ENCODE results near the gene RHEBL1. TPM values are rescaled to one million over a fixed set of nuclear protein-coding genes. Genes with fewer than 3 reads are reported as not detected.

Gene RHEBL1
- total and polyA plus RNA-seq, 2 of the 8 experiments (the other 6 are each of a cell fraction or from before 2014, with no cell fraction given), result 7.5 to 9.4 TPM

- peak in 1 of 2 experiments; percentile 86; a peak in 2 of 4 replicates for TF ChIP-seq SIN3A (conservative IDR thresholded peaks at IDR 0.05 in 1 of 2, IDR thresholded peaks at IDR 0.05 in 1 of 2; ENCODE audit: low read depth in 1 of 2, low read length in 2 of 2)
- no peak for TF ChIP-seq ATF3 (IDR thresholded peaks at IDR 0.05; ENCODE audit: insufficient read depth, low read depth, low read length)
- peak; percentile 90 to 96 for TF ChIP-seq POLR2A (IDR thresholded peaks at IDR 0.05; ENCODE audit: control extremely low read depth in 1 of 2, low read depth in 2 of 2, low read length in 2 of 2)
- TF ChIP-seq CHD1 (IDR thresholded peaks at IDR 0.05; ENCODE audit: low read depth, low read length), result peak; percentile 58; the same call in 1 of the 2 replicates
- TF ChIP-seq SUZ12 (IDR thresholded peaks at IDR 0.05; ENCODE audit: low read length), result no peak
- 0 out of 2 replicates have a peak, but pooled peaks have one; percentile 28 for TF ChIP-seq JUN (IDR thresholded peaks at IDR 0.05; ENCODE audit: low read depth, low read length)
- no peak for TF ChIP-seq ATF2 (IDR thresholded peaks at IDR 0.05; ENCODE audit: low read length)
- peak; percentile 69 for TF ChIP-seq ASH2L (IDR thresholded peaks at IDR 0.05; ENCODE audit: low read length)
- no peak for TF ChIP-seq KDM1A (IDR thresholded peaks at IDR 0.05; ENCODE audit: borderline replicate concordance, low read length)
- peak; percentile 95 for TF ChIP-seq GABPA (IDR thresholded peaks at IDR 0.05; ENCODE audit: borderline replicate concordance, insufficient read depth, low read length)
- peak; percentile 88 for TF ChIP-seq GTF2F1 (IDR thresholded peaks at IDR 0.05; ENCODE audit: borderline replicate concordance, low read depth, low read length)
- peak; percentile 78 for TF ChIP-seq YY1 (IDR thresholded peaks at IDR 0.05; ENCODE audit: low read depth, low read length)
- TF ChIP-seq BRCA1 (IDR thresholded peaks at IDR 0.05; ENCODE audit: low read depth, low read length), result no peak
- peak; percentile 69 for TF ChIP-seq EGR1 (IDR thresholded peaks at IDR 0.05; ENCODE audit: borderline replicate concordance, low read depth, low read length)
- 0 out of 2 replicates have a peak, but pooled peaks have one; percentile 38 for TF ChIP-seq JUND (IDR thresholded peaks at IDR 0.05; ENCODE audit: low read length)
- TF ChIP-seq E2F6 (IDR thresholded peaks at IDR 0.05), result 0 out of 2 replicates have a peak, but pooled peaks have one; percentile 11
- TF ChIP-seq CTCF (IDR thresholded peaks at IDR 0.05; ENCODE audit: control extremely low read depth in 1 of 3, insufficient read depth in 1 of 3, low read depth in 1 of 3, low read length in 3 of 3), result peak; percentile 51 to 66 (median 64)
Observed at GRCh38 chr12:49018261-49019119, 51.3 kb downstream of the RHEBL1 start, which contains the start of gene PRKAG1 (continued).

Measured in H1 (cell line).